NT2/D1 (cell line): ENCODE data around the gene UCHL3.

ENCODE experiments used
- SUZ12 ChIP-seq: IDR thresholded peaks from 2 replicates; pipeline ENCODE4 v1.6.1; 2011; ENCODE audit not compliant: insufficient read length, insufficient read depth; ENCODE audit errors: extremely low read depth
- YY1 ChIP-seq: IDR thresholded peaks from 2 replicates; pipeline ENCODE4 v1.6.1; 2011; ENCODE audit not compliant: insufficient read length, insufficient read depth
- ZNF274 ChIP-seq: IDR thresholded peaks from 2 replicates; pipeline ENCODE4 v1.6.1; 2011; ENCODE audit warnings: mild to moderate bottlenecking, low read depth, low read length

DNA sequence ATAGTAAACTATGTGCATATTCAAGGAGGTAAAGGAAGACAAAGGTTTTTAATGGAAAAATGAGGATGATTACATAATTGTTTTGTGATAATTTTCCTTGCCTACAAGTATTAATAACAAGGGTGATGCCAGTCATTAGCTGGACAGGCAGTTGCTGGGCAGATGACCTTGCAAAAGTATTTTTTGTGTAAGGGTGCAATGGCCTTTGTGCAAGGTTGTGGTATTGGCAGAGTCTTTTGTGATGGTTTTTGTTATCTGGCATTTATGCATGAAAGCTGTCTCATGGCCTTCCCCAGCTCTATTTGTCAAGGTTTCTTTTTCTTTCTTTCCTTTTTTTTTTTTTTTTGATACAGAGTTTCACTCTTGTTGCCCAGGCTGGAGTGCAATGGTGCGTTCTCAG, 7.6 kb upstream of the UCHL3 start:
- TF ChIP-seq YY1 (no peak), ZNF274 (no peak), SUZ12 (no peak)
